Ascending aorta (tissue), 2 donors: Measurements from ENCODE around the gene AK5. TPM values are rescaled to one million over a fixed set of nuclear protein-coding genes. Genes with fewer than 3 reads are reported as not detected.

ENCODE experiments used
- DNase-seq, 2 donors: peaks; one replicate each; pipeline ENCODE4 v3.0.0-alpha.2; 2019; ENCODE audit warnings: low spot score in 2 of 2
- H3K27ac ChIP-seq, 2 donors: fragments of 200-600 bp; sonication (generic); one replicate each; pipeline ENCODE4 v1.5.1; 2016 to 2017; ENCODE audit warnings: mild to moderate bottlenecking in 1 of 2
- H3K27me3 ChIP-seq: fragments of 200-600 bp; sonication (generic); one replicate; pipeline ENCODE4 v1.5.1; 2017
- H3K36me3 ChIP-seq, 2 donors: fragments of 200-600 bp; sonication (generic); one replicate each; pipeline ENCODE4 v1.5.1; 2016
- H3K4me1 ChIP-seq, 2 donors: fragments of 200-600 bp; sonication (generic); one replicate each; pipeline ENCODE4 v1.5.1; 2016 to 2017; ENCODE audit warnings: mild to moderate bottlenecking in 1 of 2
- H3K4me3 ChIP-seq, 2 donors: fragments of 200-600 bp; sonication (generic); one replicate each; pipeline ENCODE4 v1.5.1; 2016 to 2017; ENCODE audit warnings: mild to moderate bottlenecking in 1 of 2
- H3K9me3 ChIP-seq, 2 donors: fragments of 200-600 bp; sonication (generic); one replicate each; pipeline ENCODE4 v1.5.1; 2016
- CTCF ChIP-seq, 3 experiments: fragments of 200-600 bp in 2 of 3; fragments of 450-650 bp in 1 of 3; sonication (generic) in 2 of 3; IDR thresholded peaks; one replicate each; pipeline ENCODE4 v1.5.1; 2016 to 2019; ENCODE audit warnings: antibody characterized with exemption in 3 of 3, mild to moderate bottlenecking in 1 of 3, moderate library complexity in 1 of 3
- intact Hi-C: fragments of 100-400 bp; cut with DNase I; formaldehyde crosslinking; loops from one replicate; pipeline ENCODE4 v1.15.1; 2023
- total RNA-seq: library from RNA; depleted of rRNA; stranded (reverse); fragments of >200 nt; gene quantifications from one replicate; pipeline ENCODE4 v1.1.0, GENCODE V29; 2016

Gene AK5
- total RNA-seq, 1 donor from 2014 or later, result not detected

DNA sequence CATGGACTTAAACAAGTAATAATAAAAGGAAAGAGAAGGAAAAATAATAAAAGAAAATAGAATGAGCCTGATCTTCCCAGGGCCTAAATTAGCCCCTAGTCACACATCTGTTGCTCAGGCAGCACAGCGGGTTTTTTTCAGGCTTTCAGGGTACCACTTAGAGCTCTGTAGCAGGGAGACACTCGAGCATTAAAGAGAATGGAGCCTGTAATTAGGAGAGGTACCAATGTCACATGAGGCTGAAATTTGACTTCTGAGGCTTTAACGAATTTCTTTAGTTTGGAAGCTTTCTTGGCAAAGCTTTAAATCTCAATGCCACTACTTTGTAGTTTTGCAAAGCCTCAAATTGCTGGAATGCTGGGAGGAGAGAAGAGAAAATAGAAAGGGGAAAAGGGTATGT is 116.3 kb downstream of the AK5 start:
- H3K4me3 ChIP-seq, result no peak overlapping the region
- H3K9me3 ChIP-seq, result no peaks in the 10 kb centered on the region
- no peaks in the 10 kb centered on the region for H3K36me3 ChIP-seq
- intact Hi-C loops, result no loop called here
- no peaks in the 10 kb centered on the region for H3K27me3 ChIP-seq
- no peak overlapping the region for H3K27ac ChIP-seq
- H3K4me1 ChIP-seq, result peaks cover 0 to 16% of the 10 kb centered on the region in 2 donors
- no peak for TF ChIP-seq CTCF (IDR thresholded peaks at IDR 0.05)
- DNase-seq, result no peak

DNA sequence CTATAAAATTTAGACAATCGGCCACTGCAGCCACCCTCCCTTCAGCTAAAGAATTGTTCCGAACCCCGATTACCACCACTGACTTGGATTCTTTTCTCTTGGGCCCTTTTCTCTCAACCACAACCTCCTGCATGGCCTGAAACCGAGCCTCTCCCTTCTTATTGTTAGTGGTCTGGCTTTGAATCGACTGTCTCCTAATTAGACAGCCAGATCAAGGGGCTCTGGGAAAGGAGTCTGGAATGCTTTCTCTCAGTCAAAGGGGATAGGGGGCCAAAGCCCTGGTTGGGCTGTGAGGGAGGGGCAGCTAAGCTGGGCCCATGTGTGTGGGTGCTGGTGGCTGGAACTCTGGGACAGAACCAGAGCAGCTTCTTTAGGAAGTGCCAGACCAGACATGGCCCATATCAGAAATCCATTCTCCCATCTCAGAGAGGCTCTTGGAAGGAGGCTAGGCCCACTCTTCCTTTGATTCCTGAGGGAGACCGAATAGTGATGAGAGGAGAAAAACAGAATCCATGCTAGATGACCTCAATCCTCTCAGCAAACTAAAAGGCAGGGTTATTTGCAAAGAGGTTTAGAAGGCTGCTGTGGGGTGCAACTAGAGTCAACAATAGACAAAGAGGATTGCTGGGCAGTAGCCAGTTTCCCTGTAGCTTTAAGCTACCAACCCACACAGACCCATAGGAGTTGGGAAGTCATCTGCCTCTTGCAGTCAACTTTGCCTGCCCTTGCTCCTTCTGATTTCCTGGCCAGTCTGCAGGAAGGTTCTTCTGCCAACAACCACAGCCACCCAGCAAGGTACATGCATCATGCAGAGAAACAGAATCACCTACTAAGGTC is 117.6 kb downstream of the AK5 start:
- Histone ChIP-seq H3K36me3 (no peaks in the 10 kb centered on the region), H3K27ac (no peak overlapping the region), H3K27me3 (no peaks in the 10 kb centered on the region), H3K4me3 (no peak overlapping the region), H3K4me1 (peaks cover 0 to 16% of the 10 kb centered on the region in 2 donors), H3K9me3 (no peaks in the 10 kb centered on the region)
- DNase-seq, result no peak
- intact Hi-C loops, result no loop called here
- TF ChIP-seq CTCF (IDR thresholded peaks at IDR 0.05), result no peak

DNA sequence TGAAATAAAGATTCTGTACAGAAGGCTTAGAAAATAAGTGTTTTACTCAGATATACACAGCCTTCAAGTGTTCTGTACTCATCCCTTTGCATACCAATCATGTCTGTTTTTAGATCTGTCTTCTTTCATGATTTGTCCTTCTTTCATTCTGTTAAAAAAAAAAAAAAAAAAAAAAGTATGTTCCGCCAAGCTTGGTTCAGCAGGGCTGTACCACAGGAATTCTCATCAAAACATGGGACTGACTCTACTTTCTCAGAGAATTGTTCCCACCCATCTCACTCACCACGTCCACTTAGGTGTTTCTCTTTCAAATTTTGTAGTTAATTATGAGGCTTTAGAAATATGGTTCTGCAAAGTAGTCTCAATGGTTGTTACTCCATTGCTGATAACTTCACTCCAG is 119.0 kb downstream of the AK5 start:
- intact Hi-C loops, result no loop called here
- H3K27me3 ChIP-seq, result no peaks in the 10 kb centered on the region
- no peak overlapping the region for H3K4me3 ChIP-seq
- no peaks in the 10 kb centered on the region for H3K9me3 ChIP-seq
- peaks cover 0 to 12% of the 10 kb centered on the region in 2 donors for H3K4me1 ChIP-seq
- no peak overlapping the region for H3K27ac ChIP-seq
- DNase-seq, result no peak
- no peaks in the 10 kb centered on the region for H3K36me3 ChIP-seq
- no peak for TF ChIP-seq CTCF (IDR thresholded peaks at IDR 0.05)

DNA sequence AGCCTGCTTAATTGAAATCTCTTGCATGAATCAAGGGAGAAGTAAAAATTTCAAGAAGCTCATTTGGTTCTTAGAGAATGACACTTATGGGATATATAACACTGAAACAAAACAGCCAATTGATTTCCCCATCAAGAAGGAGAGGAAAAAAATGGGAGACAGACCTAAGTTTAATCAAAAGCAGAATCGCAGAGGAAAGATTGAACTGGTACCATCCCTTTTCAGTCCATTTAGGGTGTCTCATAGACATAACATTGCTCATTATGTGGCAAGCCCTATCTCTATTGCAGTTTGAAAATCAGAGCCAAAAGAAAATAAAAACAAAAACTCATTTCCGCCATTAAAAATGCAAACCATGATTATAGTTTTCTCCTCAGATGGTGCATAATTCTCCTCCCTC is 119.6 kb downstream of the AK5 start:
- Histone ChIP-seq H3K36me3 (no peaks in the 10 kb centered on the region), H3K4me1 (peaks cover 0 to 8% of the 10 kb centered on the region in 2 donors), H3K4me3 (no peak overlapping the region), H3K9me3 (no peaks in the 10 kb centered on the region), H3K27ac (no peak overlapping the region), H3K27me3 (no peaks in the 10 kb centered on the region)
- intact Hi-C loops, result no loop called here
- TF ChIP-seq CTCF (IDR thresholded peaks at IDR 0.05), result no peak
- no peak for DNase-seq

GRCh38 chr1:77405186-77405585 is 123.4 kb downstream of the AK5 start:
- Histone ChIP-seq H3K4me1 (peaks cover 0 to 2% of the 10 kb centered on the region in 2 donors), H3K4me3 (no peak overlapping the region), H3K9me3 (no peaks in the 10 kb centered on the region), H3K27me3 (no peaks in the 10 kb centered on the region), H3K27ac (no peak overlapping the region), H3K36me3 (no peaks in the 10 kb centered on the region)
- DNase-seq, result no peak
- TF ChIP-seq CTCF (IDR thresholded peaks at IDR 0.05), result no peak
- intact Hi-C loops, result no loop called here
